Amniotic epithelial cell (primary cell): ENCODE data around the gene ROR2.
"Not testable (repeated sequence)": the region's sequence is repeated elsewhere in the genome, so short reads cannot be mapped to it uniquely, and the experiment has no call there.

Experiments
- DNase-seq: peaks from one replicate; pipeline ENCODE4 v3.0.0-alpha.2; 2010; ENCODE audit warnings: low read depth

Gene ROR2

GRCh38 chr9:91949946-91950664 lies at the start of gene ROR2:
Gene ROR2, minus strand, starts transcription at chr9:91950228.
- peak; percentile 53 for DNase-seq

DNA sequence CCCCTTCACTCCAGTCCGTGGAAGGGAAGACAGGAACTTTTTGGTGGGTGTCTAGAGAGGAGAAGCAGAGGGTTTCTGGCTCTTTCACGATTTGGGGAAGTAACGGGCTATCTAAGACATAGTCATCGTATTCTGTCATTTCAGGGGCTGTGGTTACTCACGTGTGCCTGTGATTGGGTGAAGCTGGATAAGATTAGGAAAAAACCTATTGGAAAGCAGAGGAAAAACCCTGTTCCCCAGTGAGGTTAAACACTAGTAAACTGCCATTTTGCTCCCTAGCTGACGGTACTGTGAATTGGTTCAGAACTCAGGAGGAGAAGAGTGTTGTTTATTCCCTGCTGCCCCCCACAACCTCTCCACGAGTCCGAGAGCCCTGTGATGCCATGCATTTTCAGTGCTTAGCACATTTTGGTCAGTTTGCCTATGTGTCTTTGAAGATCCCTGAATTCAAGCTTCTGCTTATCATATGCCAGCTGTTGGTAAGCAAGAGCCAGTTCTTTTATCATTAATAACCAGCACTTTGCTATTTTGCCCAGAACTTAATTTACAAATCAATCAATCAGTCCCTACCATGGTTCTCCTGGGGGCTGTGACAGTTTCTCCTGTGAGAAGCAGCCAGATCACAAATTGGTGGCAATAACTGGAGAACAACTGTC lies 45.1 kb upstream of the ROR2 start:
- no peak for DNase-seq

- DNase-seq, result peak; percentile 22
Measured at GRCh38 chr9:91994422-91994821, 44.4 kb upstream of the ROR2 start.

DNA sequence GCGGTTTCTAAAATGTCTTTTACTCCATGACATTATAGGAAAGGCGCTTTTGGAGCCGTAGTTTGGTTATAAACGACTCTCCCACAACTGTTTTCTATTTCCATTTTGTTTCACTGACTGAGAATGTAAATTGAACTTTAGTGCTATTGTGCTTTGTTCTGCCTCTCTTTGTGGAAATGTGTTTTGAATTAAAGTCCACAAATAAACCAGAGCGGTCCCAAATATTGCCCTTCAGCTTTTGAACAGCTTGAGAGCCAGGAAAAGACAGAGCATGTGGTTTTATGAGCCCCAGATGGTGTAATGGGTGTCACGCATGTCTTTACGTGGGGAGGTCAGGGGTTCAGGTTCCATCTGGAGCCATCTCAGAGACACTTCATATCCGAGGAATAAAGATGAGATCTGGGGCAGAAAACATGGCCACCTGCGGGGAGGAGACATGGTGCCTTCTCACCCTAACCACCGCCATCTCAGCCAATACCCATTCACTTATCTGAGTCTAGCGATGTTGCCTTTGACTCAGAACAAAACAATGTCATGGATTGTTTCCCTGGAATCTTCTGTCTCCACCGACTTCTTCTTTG lies 42.5 kb upstream of the ROR2 start:
- DNase-seq, result peak; percentile 19

GRCh38 chr9:91991721-91992341 lies 41.8 kb upstream of the ROR2 start:
- DNase-seq, result no peak

- peak; percentile 17 for DNase-seq
Measured at GRCh38 chr9:91986248-91986647, 36.2 kb upstream of the ROR2 start.

DNA sequence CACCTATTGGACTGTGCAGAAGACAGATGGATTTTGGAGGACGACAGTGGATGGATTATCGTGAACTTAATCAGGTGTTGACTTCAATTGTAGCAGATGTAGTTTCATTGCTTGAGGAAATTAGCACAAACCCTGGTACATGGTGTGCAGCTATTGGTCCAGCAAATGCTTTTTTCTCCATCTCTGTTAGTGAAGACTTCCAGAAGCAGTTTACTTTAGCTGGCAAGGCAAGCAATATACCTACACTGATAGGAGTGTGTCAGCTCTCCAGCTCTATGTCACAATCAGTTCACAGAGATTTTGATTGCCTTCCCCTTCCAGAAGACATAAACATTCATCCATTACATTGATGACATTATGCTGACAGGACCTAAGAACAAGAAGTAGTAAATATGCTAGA lies 35.7 kb upstream of the ROR2 start:
- DNase-seq, result no peak

GRCh38 chr9:91978740-91979414 lies 28.8 kb upstream of the ROR2 start:
- peak; percentile 90 for DNase-seq

- DNase-seq, result not testable (repeated sequence)
Measured at GRCh38 chr9:91975254-91975653, 25.2 kb upstream of the ROR2 start.

DNA sequence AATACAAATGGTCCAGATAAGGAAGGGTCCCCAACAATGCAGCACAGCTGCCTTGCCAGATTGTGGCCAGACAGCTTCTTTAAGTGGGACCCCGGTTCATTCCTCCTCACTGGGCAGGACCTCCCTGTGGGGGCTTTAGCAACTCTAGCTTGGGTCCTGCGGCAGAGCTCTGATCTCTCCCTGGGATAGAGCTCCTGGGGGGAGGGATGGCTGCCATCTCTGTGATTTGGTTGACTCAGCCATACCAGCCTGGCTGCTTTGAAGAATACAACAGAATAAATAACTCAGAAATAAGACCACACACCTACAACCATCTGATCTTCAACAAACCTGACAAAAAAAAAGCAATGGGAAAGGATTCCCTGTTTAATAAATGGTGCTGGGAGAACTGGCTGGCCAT lies 22.7 kb upstream of the ROR2 start:
- no peak for DNase-seq

- no peak for DNase-seq
Measured at GRCh38 chr9:91972076-91972626, 22.1 kb upstream of the ROR2 start.

DNA sequence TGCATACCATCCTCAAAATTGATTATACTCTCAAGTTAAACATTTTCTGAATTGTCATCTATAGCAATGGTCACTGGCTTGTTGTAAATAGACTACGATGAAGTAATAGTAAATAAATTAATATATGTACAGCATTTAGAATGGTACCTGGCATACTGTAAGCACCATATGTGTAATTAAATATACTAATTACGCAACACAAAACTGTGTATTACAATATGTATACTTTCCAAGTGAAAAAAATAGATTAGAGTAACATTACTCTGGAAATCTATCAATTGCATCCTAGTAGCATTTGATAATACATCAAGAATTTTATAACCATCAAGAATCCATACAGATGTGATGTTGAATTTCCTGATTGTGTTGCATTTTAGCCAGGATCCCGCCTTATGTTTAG lies 17.2 kb upstream of the ROR2 start:
- DNase-seq, result no peak

DNA sequence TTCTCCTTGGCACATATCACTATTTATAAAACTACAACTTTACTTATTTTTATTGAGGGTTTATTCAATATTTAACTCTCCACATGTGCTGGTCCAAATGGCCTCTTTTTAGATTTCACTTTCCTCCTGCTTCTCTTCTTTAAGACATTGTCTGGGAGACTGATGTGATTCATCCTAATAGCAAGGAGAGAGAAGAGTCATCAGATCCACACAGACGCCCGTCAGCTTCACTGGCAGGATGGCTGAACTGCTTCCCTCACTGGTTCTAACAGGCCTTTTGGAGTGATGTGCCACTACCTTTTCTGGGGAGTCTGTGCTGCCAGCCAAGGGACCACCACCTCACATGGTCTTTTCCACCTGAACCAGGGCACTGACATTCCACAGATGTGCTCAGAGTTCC lies 16.5 kb upstream of the ROR2 start:
- peak; percentile 35 for DNase-seq

DNA sequence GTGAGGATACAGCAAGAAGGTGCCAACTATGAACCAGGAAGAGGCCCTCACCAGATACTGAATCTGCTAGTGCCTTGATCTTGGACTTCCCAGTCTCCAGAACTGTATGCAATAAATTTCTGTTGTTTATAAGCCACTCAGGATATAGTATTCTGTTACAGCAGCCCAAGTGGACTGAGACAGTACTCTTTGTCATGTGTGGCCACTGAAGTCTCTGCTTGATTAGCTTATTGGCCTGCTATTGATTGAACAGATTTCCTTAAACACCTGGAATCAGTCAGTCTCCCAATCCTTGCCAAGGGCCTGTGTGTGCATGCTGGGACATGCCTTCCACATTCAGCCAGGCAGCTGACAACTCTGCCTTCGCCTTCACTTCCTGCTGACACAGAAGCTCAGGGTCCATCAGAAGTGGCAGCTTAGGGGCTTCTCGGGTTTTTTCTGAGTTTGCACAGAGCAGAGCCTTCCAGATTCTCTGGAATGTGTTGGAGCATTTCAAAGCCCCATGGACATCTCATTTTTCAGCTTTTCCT lies 13.7 kb upstream of the ROR2 start:
- no peak for DNase-seq

DNA sequence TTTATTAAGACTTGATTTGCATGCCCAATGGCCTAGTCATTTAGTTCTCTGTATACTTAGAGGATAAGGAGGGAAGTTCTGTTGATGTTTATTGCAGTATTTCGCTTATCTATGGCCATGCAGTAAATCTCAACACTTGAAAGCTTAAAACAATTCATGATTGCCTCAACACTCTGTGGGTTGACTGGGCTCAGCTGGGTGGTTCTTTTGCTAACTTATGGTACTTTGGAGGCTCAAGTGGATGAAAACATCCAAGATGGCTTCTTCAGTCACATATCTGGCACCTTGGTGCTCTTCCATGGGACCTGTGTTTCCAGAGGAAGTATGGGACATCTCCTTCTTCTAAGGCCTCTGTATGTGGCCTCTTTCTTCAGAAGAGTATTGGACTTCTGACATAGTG lies 10.3 kb upstream of the ROR2 start:
- no peak for DNase-seq

- DNase-seq, result no peak
Measured at GRCh38 chr9:91958174-91958573, 8.1 kb upstream of the ROR2 start.

DNA sequence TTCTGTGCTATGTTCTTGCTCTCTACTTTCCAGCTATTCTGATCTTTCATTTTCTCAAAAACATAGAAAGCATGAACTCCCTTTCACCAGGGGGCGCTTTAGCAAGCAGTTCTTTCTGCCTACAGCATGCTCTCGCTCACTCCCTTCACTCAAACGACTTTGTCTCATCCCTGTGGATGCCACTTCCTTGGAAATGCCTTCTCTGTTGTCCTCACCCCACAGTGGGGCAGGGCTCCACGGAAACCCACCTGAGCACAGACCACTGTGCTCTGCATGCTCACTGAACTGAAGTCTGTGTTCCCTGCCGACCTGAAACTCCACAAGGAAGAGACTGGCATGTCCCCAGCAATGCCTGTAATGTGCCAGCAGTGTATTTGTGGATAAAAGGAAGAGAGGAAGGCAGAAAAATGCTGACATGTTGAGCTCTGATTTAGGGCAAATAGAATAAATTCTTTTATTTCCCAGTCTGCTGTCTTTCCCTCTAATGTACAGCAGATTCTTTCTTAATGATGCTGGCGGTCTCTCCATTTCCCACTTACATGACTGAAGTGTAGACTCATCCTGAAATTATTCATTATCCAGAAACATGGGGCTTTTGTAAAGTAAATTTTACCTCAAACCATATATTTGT lies 4.9 kb upstream of the ROR2 start:
- DNase-seq, result peak; percentile 69

DNA sequence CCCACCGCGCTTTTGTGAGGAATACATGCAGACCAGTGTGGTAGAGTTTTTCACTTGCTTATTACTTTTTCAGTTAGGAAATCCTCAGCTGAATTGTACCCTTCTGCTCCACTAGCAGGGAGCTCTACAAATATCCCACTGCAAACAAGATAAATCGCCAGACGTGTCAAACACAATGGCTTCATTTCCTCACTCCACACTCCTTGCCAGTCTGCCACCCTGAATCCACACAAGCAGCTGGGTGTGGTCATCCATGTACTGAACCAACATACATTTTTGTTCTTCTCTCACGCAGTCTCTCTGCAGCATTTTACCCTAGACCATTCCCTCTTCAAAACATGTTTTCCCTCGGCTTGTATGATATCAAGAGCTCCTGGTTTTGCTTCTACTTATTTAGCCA lies 3.7 kb upstream of the ROR2 start:
- DNase-seq, result no peak

DNA sequence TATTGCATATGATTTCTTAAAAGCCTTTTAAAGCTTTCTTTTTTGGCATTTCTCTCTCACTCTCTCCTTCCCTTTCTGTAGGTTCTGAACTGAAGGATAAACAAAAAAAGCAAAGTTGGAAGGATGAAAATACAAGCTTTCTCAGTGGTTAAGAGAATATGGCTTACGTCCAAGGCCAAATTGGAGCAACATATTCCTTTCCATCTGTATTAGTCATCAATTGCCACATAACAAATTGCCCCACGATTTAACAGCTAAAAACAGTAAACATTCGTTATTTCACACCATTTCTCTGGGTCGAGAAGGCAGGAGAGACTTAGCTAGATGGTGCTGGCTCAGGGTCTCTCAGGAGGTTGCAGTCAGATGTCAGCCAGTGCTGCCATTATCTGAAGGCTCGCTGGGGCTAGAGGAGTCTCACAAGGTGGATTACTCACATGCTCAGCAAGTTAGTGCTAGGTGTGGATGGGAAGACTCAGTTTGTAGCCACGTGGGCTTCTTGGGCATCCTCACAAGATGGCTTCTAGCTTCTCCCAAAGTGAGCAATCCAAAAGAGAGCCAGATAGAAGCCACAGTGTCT lies 2.0 kb upstream of the ROR2 start:
- peak; percentile 89 for DNase-seq

DNA sequence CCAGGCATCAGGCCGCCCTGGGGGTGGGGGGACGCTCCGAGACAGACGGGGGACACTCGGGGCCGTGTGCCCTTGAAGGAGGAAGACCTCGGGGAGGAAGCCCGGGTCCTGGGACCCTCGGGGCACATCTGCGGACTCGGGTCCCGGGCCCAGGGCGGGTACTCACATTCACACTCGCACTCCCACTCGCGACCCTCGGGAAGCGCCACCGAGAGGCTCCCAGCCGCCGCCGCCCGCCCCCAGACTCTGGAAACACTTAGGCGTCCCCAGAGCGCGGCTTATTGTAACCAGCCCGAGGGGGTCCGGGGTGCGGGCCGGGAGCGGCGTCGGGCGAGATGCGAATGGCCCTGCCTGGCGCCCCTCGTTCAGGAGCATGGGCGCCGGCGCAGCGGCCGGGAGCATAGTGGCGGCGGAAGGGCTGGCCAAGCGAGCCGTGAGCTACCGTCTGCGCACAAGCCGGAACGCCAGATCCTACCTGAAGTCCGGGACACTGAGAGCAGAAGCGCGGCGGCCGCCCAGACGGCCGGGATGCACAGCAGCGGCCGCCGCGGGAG lies 559 bp downstream of the ROR2 start:
- no peak for DNase-seq
